HG03432 (cell line): ENCODE data around the gene SGCA.
A peak's percentile ranks its signal among the peaks of the same experiment; 100 is the strongest.

ENCODE experiments used
- ATAC-seq: cut with Tn5 transposase; IDR thresholded peaks from one replicate; pipeline ENCODE4 v1.9.1; 2021; ENCODE audit warnings: mild to moderate bottlenecking, moderate library complexity; ENCODE audit not compliant: unreplicated experiment

SGCA gene

DNA sequence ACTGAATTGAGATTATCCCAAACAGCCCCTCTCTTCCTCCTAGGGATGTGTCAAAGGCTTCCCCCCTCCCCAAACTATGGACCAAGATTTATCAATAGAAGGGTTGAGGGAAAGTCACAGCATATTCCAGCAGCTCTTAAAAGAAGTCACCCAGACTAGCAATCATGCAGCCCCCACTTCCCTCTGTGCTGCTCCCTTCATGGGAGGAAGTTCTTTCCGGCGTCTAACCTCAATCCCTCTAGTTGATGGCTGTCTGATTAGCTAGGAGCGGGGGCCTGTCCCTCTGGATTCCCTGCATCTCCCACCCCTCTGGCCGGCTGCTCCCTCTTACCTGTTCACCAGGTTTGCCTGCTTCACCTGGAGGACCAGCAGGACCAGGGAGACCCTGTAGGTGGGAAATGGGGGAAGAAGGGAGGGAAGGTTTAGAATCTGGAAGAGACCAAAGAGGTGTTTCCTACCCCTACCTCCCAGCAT is 26.4 kb downstream of the SGCA start:
- ATAC-seq, result no peak

- ATAC-seq, result no peak
Observed at GRCh38 chr17:50192618-50193291, 26.9 kb downstream of the SGCA start.

DNA sequence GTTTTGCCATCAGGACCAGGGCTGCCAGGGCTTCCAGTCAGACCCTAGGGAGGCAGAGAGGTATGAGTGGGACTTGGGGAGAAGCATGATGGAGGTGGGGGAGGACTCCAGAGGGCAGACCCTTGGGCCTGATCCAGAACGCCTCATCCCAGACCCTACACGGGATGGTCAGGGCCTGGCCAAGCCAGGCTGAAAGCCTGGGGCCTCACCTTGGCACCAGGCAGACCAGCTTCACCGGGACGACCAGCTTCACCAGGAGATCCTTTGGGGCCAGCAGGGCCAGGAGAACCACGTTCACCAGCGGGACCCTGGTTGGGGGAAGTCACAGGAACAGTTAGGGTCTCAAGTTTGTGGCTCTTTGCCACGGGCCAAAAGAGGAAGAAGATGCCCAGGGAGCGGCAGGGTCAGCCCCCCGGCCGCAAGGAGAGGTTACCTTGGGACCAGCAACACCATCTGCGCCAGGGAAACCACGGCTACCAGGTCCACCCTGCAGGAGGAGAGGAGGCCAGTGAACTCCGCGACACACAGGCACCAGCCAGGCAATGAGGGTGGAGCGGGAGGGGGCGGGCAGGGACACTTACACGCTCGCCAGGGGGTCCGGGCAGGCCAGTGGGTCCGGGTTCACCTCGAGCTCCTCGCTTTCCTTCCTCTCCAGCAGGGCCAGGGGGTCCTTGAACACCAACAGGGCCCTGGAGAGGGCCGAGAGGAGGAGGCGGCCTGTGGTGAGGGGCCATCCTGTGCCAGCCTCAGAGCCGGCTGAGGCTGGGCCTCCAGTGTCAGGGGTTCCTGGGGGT is 28.5 kb downstream of the SGCA start:
- ATAC-seq, result no peak

DNA sequence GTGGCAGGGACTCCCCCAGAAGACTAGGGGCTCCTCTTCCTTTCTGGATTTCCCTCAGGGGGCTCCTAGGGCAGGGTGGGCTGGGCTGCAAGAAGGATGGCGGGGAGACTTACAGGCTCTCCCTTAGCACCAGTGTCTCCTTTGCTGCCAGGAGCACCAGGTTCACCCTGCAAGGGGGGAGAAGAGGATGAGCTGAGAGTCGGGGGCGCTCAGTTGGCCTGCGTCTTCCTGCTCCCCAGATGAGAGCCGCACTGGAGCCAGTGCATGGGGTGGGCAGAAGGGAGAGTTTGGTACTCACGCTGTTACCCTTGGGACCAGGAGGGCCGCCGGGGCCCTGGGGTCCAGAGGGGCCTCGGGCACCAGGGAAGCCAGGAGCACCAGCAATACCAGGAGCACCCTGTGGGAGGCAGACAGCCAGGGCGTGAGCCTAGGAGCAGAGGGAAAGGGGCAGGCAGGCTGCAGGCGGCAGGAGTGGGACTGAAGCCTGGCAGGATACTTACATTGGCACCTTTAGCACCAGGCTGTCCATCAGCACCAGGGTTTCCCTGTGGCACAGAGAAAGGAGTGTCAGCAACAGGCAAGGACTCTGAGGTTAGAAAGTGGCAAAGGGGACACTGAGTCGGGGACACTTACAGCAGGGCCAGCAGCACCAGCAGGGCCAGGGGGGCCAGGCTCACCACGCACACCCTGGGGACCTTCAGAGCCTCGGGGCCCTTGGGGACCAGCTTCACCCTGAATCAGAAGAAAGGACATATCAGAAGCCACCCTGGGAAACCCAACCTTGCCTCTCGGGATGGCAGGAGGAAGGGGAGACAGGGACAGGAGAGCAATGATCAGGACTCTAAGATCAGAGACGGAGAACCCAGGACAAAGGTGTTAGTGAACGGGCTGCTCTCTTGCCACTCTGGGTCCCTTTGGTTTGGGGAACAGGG is 29.4 kb downstream of the SGCA start:
- no peak for ATAC-seq

DNA sequence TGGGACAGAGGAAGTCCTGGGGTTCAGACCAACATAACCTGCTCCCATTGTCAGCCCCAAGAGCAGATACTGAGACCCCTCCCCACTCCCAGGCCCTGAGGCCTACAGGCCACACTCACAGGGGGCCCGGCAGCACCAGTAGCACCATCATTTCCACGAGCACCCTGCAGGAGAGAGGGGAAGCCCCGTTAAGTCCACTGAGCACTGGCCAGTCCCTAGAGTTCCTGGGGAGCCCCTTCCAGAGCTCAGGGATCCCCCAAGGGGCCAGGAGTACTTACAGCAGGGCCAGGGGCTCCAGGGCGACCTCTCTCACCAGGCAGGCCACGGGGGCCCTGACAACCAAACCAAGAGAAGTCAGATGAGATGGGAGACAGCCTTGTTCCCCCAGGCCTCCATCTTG is 30.2 kb downstream of the SGCA start:
- ATAC-seq, result no peak

DNA sequence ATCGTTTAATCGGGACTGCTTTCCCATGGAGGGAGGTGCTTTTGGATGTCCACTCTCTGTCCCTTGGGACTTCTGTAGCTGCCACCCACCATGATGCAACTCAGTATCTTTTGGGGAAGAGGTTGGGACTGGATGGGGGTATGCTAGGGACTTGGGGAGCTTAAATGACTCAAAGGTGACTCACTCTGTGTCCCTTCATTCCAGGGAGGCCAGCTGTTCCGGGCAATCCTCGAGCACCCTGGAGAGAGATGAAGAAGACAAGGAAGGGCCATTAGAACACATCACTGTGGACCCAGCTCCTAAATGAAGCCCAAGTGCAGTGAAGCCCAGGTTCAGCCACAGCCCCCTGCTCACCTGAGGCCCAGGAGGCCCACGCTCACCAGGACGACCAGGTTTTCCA is 31.0 kb downstream of the SGCA start:
- ATAC-seq, result no peak

DNA sequence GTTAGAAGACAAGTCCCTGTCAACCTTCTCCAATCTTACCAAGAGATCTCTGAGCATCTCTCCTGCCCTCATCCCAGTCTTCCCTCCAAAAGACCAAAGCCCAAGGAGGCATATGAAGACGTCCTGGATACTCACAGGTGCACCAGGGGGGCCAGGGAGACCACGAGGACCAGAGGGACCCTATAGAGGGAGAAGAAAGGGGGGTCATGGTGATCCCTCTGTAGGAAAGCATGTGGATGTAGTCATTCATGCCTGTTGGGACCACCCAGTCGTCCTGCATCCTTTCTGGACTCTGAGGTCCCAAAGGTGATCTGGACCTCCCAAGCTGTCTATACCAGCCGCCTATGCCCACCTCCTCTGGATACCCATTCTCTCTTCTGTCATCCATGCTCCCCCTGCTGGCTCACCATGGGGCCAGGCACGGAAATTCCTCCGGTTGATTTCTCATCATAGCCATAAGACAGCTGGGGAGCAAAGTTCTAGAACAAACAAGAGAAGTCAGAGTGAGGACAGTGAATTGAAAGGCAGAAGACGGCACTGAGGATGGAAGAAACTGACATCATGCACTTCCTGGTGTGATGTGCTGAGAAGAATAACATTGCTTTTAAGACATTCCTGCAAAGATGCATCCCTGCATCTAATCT is 32.3 kb downstream of the SGCA start:
- ATAC-seq, result no peak

- ATAC-seq, result no peak
Observed at GRCh38 chr17:50199211-50199802, 33.5 kb downstream of the SGCA start.

- ATAC-seq, result peak; percentile 34
Observed at GRCh38 chr17:50199803-50200456, 34.1 kb downstream of the SGCA start.

DNA sequence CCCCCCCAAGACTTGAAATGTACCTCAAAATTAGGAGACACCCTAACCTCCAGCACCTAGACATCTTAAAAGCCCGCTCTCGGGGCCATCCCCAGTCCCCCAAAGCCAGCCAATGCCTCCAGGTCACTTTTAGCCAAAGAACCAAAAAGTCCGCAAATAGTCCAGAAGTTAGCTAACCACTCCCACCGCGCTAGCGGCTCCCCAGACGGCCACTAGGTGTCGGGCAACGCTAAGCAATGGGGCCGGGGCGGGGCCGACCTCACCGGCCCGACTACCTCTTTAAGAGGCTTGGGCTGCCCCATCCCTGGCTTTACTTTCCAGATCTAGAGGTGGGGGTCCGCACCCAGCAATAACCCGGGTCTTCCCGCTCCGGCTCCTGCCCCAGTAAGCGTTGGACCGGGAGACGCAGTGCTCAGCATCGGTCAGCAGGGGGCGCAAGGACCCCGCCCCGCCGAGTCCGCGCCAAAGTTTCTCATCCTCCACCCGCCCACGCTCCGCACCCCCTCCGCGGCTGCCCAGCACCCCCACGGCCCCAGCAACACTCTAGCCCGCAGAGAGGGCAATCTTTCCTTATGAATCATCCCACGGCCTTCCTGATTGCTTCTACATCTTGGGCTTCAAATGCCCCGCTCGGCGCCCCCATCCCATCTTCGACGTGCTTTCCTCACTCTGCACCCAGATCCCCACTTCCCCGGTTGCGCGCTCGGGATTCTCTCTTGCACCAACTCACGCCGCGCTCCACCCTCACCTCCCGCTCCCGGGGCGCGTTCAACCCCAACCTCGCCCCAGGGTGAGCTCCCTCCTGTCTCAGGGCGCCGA is 34.9 kb downstream of the SGCA start:
- peak; percentile 68 for ATAC-seq

DNA sequence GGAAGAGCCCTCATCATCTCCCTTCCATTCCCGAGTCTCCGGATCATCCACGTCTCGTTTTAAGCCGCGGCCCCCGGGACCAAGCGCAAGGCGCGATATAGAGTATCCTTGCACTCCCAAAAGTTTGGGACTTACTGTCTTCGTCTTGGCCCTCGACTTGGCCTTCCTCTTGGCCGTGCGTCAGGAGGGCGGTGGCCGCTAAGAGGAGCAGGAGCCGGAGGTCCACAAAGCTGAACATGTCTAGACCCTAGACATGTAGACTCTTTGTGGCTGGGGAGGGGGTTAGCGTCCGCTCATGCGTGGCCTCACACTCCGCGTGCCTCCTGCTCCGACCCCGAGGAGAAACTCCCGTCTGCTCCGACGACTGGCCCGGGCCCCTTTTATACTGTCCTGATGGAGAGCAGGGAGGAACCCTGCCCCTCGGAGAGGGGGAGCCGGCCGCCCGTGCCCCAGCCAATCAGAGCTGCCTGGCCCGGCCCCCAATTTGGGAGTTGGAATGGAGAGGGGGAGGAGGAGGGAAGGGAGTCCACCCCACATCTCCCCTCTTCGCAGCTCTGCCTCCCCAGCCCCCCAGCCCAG is 35.6 kb downstream of the SGCA start, which contains the start of gene COL1A1:
Gene COL1A1, minus strand, starts transcription at position 356 of the 579 bp plus-strand sequence. Its CDS starts 118 bp downstream, at position 238.
- no peak for ATAC-seq

- ATAC-seq, result no peak
Observed at GRCh38 chr17:50203086-50203485, 37.3 kb downstream of the SGCA start.

DNA sequence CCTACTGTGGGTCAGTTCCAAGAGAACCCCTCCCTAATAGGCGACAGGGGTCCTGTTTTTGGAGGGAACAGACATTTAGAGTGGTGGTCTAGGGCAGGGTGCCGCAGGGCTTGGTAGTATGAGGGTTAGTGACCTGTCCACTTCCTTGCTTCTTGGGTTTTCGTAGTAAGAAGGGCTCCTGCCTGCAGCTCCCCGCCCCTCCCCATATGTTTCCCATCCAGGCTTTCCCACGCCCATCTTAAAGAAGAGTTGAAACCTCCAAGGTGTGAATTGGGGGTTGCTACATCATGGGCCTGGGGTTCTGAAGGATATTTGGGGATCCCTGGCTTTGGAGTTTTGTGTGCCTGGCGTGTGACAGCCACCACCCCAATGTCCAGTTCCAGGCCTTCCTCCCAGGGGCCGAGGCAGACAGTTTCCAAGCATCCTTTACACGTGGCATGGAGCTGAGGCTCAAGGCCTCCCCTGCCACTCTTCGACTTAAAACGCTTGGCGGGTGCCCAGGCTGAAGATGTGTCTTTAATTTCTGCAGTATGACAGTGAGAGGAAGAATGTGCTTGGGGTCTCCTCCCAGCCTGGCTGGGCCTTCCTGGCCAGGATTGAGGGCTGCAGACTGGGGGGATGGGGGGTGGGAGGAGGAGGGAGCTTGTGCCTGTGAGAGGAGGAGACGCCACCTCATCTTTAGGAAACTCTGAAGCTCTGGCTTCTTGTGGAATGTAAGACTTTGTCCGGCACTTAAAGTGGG is 38.0 kb downstream of the SGCA start:
- no peak for ATAC-seq

GRCh38 chr17:50204431-50204830 is 38.6 kb downstream of the SGCA start:
- no peak for ATAC-seq

- ATAC-seq, result no peak
Observed at GRCh38 chr17:50205111-50205962, 39.5 kb downstream of the SGCA start.

DNA sequence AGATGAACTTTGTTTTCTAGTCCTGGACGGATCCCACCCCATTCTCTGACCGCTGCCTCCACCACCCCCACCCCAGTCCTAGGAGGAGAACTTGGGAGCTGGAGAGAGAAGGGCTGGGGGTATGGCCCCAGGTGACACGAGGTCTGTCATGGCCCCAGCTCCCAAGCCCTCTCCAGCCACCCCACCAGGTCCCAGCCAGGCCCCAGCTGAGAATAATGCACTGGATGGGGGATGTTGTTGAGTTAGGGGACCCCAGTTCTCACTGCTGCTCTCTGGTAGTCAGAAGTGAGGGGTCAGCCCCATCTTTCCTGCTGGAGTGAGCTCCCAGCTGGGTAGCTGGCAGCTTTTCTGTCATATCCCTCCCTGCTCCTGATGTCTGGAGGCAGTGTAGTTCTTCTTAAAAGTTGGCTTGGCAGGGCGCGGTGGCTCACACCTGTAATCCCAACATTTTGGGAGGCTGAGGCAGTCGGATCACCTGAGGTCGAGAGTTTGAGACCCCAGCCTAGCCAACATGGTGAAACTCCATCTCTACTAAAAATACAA is 40.2 kb downstream of the SGCA start:
- no peak for ATAC-seq
